Esophagus muscularis mucosa (tissue), 3 donors: ENCODE data around the gene FOXD4L6.
"Not testable (repeated sequence)": the region's sequence is repeated elsewhere in the genome, so short reads cannot be mapped to it uniquely, and the experiment has no call there.

Experiments
- CTCF ChIP-seq, 3 experiments: fragments of 200-600 bp in 2 of 3; fragments of 450-650 bp in 1 of 3; sonication (generic) in 2 of 3; IDR thresholded peaks; one replicate each; pipeline ENCODE4 v1.5.1; 2017 to 2019; ENCODE audit warnings: antibody characterized with exemption in 3 of 3, mild to moderate bottlenecking in 2 of 3, moderate library complexity in 1 of 3
- POLR2A ChIP-seq: fragments of 450-650 bp; IDR thresholded peaks from one replicate; pipeline ENCODE4 v1.6.1; 2017; ENCODE audit warnings: antibody characterized with exemption, moderate library complexity, mild to moderate bottlenecking, low read depth

- not testable (repeated sequence) for TF ChIP-seq CTCF (IDR thresholded peaks at IDR 0.05); POLR2A
Measured at GRCh38 chr9:41082358-41082757, 46.1 kb downstream of the FOXD4L6 start.
